Globus pallidus (tissue), 1 donor: ENCODE measurements around the gene LGALS7B.
A peak's percentile ranks its signal among the peaks of the same experiment; 100 is the strongest.
"Not testable (repeated sequence)": the region's sequence is repeated elsewhere in the genome, so short reads cannot be mapped to it uniquely, and the experiment has no call there.

Experiments used
- DNase-seq: peaks from one replicate; pipeline ENCODE4 v3.0.0-alpha.2; 2015; ENCODE audit warnings: low spot score

Gene LGALS7B

GRCh38 chr19:38825936-38826335 lies 36.9 kb downstream of the LGALS7B start:
- not testable (repeated sequence) for DNase-seq

GRCh38 chr19:38826856-38827551 lies 38.0 kb downstream of the LGALS7B start:
- no peak for DNase-seq

GRCh38 chr19:38829203-38829602 lies 40.2 kb downstream of the LGALS7B start:
- not testable (repeated sequence) for DNase-seq

GRCh38 chr19:38830039-38830733 lies 41.2 kb downstream of the LGALS7B start:
- no peak for DNase-seq

- DNase-seq = peak; percentile 45
Measured at GRCh38 chr19:38831142-38831605, 42.2 kb downstream of the LGALS7B start.

GRCh38 chr19:38833092-38833425 lies 44.1 kb downstream of the LGALS7B start:
- no peak for DNase-seq

DNA sequence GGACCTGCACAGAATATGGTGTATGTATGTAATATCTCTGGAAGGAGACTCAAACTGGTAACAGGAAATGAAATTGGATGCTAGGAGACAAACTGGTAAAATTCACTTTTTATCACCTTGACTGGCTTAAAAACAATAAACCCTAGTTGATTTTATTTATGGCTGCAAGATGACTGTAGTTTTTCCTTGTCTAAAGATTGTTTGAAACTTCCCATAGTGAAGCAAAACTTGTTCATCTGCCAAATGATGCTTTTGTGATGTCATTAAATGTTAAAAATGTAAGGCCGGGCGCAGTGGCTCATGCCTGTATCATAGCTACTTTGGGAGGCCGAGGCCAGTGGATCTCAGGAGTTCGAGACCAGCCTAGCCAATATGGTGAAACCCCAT lies 45.1 kb downstream of the LGALS7B start:
- no peak for DNase-seq

DNA sequence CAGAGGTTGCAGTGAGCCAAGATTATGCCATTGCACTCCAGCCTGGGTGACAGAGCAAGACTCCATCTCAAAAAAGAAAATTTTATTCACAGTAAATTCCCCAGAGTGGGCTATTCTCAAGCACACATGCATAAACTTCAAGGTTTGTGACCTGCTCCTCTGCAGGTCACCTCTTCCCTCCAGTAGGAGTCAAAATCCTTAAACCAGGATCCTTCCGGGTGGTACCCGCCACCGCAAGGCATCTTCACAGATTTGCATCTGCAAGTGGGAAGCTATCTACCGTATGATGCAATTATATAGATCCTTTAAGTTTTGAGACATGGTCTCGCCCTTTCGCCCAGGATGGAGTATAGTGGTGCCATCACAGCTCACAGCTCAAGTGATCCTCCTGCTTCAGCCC lies 45.6 kb downstream of the LGALS7B start:
- no peak for DNase-seq

- no peak for DNase-seq
Measured at GRCh38 chr19:38836159-38836982, 47.4 kb downstream of the LGALS7B start.

DNA sequence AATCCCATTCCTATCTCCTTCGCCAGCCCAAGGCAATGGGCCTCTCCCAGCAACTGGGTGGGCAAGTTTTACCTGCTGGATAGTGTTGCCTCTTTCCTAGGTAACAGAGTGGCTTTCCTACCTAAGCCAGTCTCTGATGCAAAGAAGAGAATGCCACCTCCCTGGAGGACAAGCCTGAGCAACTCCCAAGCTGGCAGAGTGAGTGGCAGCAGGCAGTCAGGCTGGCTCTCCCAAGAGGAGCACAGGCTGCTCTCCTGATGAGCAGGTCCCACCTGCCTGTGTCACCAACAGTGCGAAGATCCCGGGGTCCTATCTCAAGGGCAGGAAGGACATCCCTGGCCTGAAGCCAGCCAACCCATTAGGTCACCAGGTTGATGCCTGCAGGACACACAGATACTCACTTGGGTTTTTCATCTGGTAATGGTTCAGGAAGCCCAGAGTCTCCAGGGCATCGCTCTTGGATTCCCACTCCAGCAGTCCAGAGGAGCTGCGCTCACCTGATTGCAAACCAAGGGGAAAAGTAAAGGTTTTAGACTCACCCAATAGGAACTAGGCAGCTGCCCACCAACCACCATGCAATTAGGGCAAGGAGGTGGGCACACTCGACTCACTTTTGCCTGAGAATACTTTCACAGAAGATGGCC lies 48.1 kb downstream of the LGALS7B start:
- no peak for DNase-seq

GRCh38 chr19:38837656-38838121 lies 48.7 kb downstream of the LGALS7B start:
- DNase-seq = no peak

DNA sequence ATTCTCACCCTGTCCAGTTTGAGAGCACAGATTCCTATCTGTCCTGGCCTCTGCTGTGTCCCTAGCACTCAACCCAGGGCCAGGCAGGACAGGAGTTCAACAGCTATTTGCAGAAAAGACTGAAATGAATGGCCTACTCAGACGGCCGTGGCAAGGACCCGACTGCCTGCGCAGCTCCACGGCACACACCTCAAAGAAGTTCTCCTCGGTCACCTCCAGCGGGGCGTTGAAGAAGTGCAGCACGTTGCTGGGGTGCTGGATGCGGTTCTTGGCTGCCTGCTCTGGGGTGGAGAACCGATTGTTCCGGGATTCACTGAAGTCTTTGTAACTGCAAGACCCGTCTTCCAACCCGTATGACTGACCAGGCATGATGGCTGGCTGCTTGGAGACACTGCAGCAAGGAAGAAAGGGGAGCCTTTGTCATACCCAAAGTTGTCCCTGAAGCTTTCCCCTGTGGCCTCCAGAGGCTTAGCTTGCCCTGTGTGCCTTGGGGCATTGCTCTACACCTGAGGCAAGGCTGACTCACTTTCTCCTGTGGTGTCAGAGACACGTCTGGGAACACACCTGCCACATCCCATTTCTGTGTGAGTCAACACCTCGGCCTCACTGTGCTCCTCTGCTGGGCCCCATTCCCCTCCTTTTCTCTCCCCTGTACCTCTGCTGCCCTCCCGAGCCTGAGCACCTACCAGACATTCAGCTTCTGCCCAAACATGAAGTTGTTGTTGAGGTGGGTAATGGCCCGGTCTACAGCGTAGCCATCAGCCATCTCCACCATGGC lies 49.4 kb downstream of the LGALS7B start:
- DNase-seq = no peak

DNA sequence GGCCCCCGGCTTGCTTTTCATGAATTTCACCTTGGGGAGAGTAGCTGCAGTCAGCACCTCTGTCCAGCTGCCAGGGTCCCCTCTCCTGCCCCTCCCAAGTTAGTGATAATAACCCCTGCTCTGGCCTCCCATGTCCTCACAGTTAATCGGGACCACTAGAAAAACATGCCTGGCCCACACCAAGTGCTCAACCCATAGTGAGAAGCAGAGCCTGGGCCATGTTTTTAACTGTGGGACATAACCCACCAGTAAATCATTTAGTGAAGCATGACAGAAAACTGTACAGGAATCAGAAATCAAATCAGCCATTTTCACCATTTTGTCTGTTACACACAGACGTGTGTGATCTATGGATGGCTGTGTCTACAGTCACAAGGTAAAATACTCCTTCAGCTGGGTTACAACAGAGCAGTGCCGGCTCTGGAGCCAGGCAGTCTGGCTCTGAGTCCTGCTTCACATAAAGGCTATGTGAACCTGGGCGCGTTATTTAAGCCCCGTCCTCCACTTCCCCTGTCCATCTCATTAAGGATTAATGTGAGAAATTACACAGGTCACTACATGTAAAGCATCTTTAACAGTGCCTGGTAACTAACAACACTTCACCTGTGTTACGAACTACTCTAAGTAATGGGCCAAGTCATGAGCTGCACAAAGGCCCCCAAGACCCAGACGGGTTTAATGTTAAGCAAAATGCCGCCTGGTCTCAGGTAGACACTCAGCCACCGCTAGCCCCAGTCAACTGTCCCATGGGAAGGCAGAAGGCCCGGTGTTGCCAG lies 50.2 kb downstream of the LGALS7B start:
- no peak for DNase-seq

GRCh38 chr19:38839816-38840582 lies 51.0 kb downstream of the LGALS7B start:
- no peak for DNase-seq

GRCh38 chr19:38840583-38840968 lies 51.6 kb downstream of the LGALS7B start:
- no peak for DNase-seq
